WTC11 (cell line): ENCODE results near the gene FSHR.

Experiments used
- JUN ChIP-seq: sonication (generic); formaldehyde crosslinking; IDR thresholded peaks from 2 replicates; pipeline ENCODE4 v1.8.0; 2023; ENCODE audit warnings: mild to moderate bottlenecking, missing genetic modification reagents
- NFYB ChIP-seq: sonication (generic); formaldehyde crosslinking; conservative IDR thresholded peaks from 2 replicates; pipeline ENCODE4 v1.8.0; 2022; ENCODE audit warnings: low read depth, missing genetic modification reagents
- TF ChIP-seq, protein P1 (sequence below): sonication (generic); formaldehyde crosslinking; IDR thresholded peaks from 2 replicates; pipeline ENCODE4 v1.8.0; 2023; ENCODE audit warnings: missing genetic modification reagents

DNA sequence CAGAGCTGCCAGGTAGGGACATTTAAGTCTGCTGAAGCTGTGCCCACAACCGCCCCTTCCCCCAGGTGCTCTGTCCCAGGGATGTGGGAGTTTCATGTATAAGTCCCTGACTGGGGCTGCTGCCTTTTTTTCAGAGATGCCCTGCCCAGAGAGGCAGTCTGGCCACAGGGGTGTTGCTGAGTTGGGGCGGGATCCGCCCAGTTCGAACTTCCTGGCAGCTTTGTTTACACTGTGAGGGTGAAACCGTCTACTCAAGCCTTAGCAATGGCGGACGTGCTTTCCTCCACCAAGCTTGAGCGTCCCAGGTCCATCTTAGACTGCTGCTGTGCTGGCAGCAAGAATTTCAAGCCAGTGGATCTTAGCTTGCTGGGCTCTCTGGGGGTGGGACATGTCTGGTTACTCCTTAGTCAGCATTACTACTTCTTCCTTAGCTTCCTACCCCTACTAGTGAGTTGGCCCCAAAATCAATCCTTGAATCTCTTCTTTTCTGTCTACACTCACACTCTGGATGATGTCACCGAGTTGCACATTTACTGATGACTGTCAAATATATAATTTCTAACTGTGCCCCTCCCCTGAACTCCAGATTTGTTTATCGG, 31.8 kb upstream of the FSHR start:
- TF ChIP-seq JUN (CRISPR knock-in tag) (no peak), NFYB (CRISPR knock-in tag) (no peak)
- TF ChIP-seq, protein P1, sequence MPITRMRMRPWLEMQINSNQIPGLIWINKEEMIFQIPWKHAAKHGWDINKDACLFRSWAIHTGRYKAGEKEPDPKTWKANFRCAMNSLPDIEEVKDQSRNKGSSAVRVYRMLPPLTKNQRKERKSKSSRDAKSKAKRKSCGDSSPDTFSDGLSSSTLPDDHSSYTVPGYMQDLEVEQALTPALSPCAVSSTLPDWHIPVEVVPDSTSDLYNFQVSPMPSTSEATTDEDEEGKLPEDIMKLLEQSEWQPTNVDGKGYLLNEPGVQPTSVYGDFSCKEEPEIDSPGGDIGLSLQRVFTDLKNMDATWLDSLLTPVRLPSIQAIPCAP = no peak
